Measurements from ENCODE around the gene C22orf39.

The C22orf39 gene

DNA sequence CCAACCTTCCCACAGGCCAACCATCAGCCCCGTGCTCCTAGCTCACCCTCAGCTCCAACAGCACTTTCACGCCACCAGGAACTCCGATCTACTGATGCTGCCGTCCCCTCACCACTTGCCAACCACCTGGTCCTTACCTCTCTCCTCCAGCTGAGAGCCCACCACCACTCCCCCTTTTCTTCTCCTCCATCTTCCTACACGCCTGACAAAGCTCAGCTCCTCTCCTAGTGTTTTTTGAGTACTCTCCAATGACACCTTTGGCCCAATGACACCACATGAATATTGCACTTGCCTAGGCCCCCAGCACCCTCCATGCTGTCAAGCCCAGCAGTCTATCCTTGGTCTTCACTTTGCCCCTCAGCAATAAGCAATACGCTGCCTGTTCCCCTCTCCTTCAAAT lies 46.6 kb downstream of the C22orf39 start:
- Histone ChIP-seq H3K27ac (ENCODE audit: insufficient read depth, low read length, poor library complexity, severe bottlenecking) (no peak overlapping the region), H3K36me3 (ENCODE audit: control insufficient read depth, insufficient read depth, low read length) (peaks cover 33% of the 10 kb centered on the region)

DNA sequence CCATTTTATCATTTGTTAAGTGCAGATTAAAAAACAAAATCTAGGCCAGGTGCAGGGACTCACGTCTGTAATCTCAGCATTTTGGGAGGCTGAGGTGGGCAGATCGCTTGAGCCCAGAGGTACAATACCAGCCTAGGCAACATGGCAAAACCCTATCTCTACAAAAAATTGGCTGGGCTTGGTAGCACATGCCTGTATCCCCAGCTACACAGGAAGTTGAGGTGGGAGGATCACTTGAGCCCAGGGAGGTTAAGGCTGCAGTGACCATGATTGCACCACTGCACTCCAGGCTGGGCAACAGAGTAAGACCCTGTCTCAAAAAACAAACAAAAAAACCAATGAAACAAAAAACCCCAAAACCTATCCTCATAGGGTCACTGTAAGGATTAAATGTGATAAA lies 48.9 kb downstream of the C22orf39 start:
- H3K4me1 ChIP-seq (ENCODE audit: control insufficient read depth, insufficient read depth, low read length, poor library complexity, severe bottlenecking): no peaks in the 10 kb centered on the region
- H3K36me3 ChIP-seq (ENCODE audit: control insufficient read depth, insufficient read depth, low read length): peaks cover 46% of the 10 kb centered on the region
- H3K27me3 ChIP-seq (replicated peaks; ENCODE audit: control insufficient read depth, insufficient read depth, low read length, poor library complexity, severe bottlenecking): no peaks in the 10 kb centered on the region
- no peak overlapping the region for H3K4me3 ChIP-seq (ENCODE audit: insufficient read depth, low read depth, low read length, poor library complexity, severe bottlenecking)
- H3K9me3 ChIP-seq (ENCODE audit: control insufficient read depth, low read length): no peaks in the 10 kb centered on the region
- no peak for DNase-seq
- no peak overlapping the region for H3K27ac ChIP-seq (ENCODE audit: insufficient read depth, low read length, poor library complexity, severe bottlenecking)

More for the DNA sequence above, 46.6 kb downstream of the C22orf39 start:
- Histone ChIP-seq H3K4me3 (ENCODE audit: insufficient read depth, low read depth, low read length, poor library complexity, severe bottlenecking) (no peak overlapping the region), H3K27me3 (replicated peaks; ENCODE audit: control insufficient read depth, insufficient read depth, low read length, poor library complexity, severe bottlenecking) (no peaks in the 10 kb centered on the region), H3K4me1 (ENCODE audit: control insufficient read depth, insufficient read depth, low read length, poor library complexity, severe bottlenecking) (no peaks in the 10 kb centered on the region), H3K9me3 (ENCODE audit: control insufficient read depth, low read length) (no peaks in the 10 kb centered on the region)
- DNase-seq: no peak

DNA sequence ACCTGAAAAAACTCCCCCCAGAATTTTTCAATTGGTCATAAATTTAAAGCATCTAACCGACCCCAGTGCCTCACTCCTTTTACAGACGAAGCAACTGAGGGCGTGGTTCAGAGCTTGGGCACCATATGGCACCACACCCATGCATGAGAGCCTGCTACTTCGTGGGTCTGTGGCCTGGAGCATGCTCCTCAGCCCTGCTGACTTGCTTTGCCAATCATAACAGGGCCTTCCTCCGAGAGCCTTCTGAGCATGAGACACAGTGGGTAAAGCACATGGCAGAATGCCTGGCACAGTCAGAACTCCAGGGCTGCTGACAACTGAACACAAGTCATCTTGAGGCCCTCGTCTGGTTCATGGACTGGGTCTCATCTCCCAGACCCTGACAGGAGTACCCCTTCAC lies 49.3 kb downstream of the C22orf39 start:
- H3K27ac ChIP-seq (ENCODE audit: insufficient read depth, low read length, poor library complexity, severe bottlenecking): no peak overlapping the region
- no peaks in the 10 kb centered on the region for H3K4me1 ChIP-seq (ENCODE audit: control insufficient read depth, insufficient read depth, low read length, poor library complexity, severe bottlenecking)
- no peaks in the 10 kb centered on the region for H3K27me3 ChIP-seq (replicated peaks; ENCODE audit: control insufficient read depth, insufficient read depth, low read length, poor library complexity, severe bottlenecking)
- H3K36me3 ChIP-seq (ENCODE audit: control insufficient read depth, insufficient read depth, low read length): peaks cover 47% of the 10 kb centered on the region
- no peaks in the 10 kb centered on the region for H3K9me3 ChIP-seq (ENCODE audit: control insufficient read depth, low read length)
- H3K4me3 ChIP-seq (ENCODE audit: insufficient read depth, low read depth, low read length, poor library complexity, severe bottlenecking): no peak overlapping the region
- DNase-seq: no peak

GRCh38 chr22:19397734-19398104 lies 49.8 kb downstream of the C22orf39 start:
- Histone ChIP-seq H3K27ac (ENCODE audit: insufficient read depth, low read length, poor library complexity, severe bottlenecking) (no peak overlapping the region), H3K4me3 (ENCODE audit: insufficient read depth, low read depth, low read length, poor library complexity, severe bottlenecking) (no peak overlapping the region), H3K36me3 (ENCODE audit: control insufficient read depth, insufficient read depth, low read length) (peaks cover 50% of the 10 kb centered on the region)

GRCh38 chr22:19396934-19397733 lies 50.4 kb downstream of the C22orf39 start:
- Histone ChIP-seq H3K4me3 (ENCODE audit: insufficient read depth, low read depth, low read length, poor library complexity, severe bottlenecking) (no peak overlapping the region), H3K36me3 (ENCODE audit: control insufficient read depth, insufficient read depth, low read length) (peaks cover 51% of the 10 kb centered on the region), H3K27me3 (replicated peaks; ENCODE audit: control insufficient read depth, insufficient read depth, low read length, poor library complexity, severe bottlenecking) (no peaks in the 10 kb centered on the region), H3K9me3 (ENCODE audit: control insufficient read depth, low read length) (no peaks in the 10 kb centered on the region), H3K4me1 (ENCODE audit: control insufficient read depth, insufficient read depth, low read length, poor library complexity, severe bottlenecking) (no peaks in the 10 kb centered on the region), H3K27ac (ENCODE audit: insufficient read depth, low read length, poor library complexity, severe bottlenecking) (no peak overlapping the region)
- DNase-seq: no peak

More at GRCh38 chr22:19397734-19398104, 49.8 kb downstream of the C22orf39 start:
- Histone ChIP-seq H3K4me1 (ENCODE audit: control insufficient read depth, insufficient read depth, low read length, poor library complexity, severe bottlenecking) (no peaks in the 10 kb centered on the region), H3K9me3 (ENCODE audit: control insufficient read depth, low read length) (no peaks in the 10 kb centered on the region), H3K27me3 (replicated peaks; ENCODE audit: control insufficient read depth, insufficient read depth, low read length, poor library complexity, severe bottlenecking) (no peaks in the 10 kb centered on the region)
- DNase-seq: no peak

GRCh38 chr22:19396561-19396933 lies 51.0 kb downstream of the C22orf39 start:
- H3K27me3 ChIP-seq (replicated peaks; ENCODE audit: control insufficient read depth, insufficient read depth, low read length, poor library complexity, severe bottlenecking): no peaks in the 10 kb centered on the region
- no peak overlapping the region for H3K27ac ChIP-seq (ENCODE audit: insufficient read depth, low read length, poor library complexity, severe bottlenecking)
- no peaks in the 10 kb centered on the region for H3K9me3 ChIP-seq (ENCODE audit: control insufficient read depth, low read length)
- H3K4me1 ChIP-seq (ENCODE audit: control insufficient read depth, insufficient read depth, low read length, poor library complexity, severe bottlenecking): no peaks in the 10 kb centered on the region
- DNase-seq: no peak
- H3K36me3 ChIP-seq (ENCODE audit: control insufficient read depth, insufficient read depth, low read length): peaks cover 56% of the 10 kb centered on the region
- H3K4me3 ChIP-seq (ENCODE audit: insufficient read depth, low read depth, low read length, poor library complexity, severe bottlenecking): no peak overlapping the region

DNA sequence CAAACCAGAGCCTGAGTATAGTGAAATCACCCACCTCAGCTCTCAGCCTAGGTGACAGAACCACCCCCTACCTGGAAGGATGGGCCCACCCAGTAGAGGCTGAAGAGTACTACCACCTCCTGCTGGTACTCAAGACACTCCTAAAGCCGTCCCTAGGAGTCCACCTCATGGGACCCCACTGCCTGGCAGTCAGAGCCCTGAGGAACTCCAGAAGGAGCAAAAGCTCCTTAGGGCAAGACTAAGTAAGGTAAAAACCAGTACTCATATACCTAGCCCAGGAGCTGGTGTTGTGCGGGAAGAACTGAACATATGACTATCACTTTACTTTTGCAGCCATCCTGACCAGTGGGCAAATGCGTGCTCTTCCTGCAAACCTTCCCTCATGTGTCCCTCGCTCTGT lies 52.2 kb downstream of the C22orf39 start:
- H3K36me3 ChIP-seq (ENCODE audit: control insufficient read depth, insufficient read depth, low read length): peaks cover 60% of the 10 kb centered on the region
- no peaks in the 10 kb centered on the region for H3K9me3 ChIP-seq (ENCODE audit: control insufficient read depth, low read length)
- H3K27me3 ChIP-seq (replicated peaks; ENCODE audit: control insufficient read depth, insufficient read depth, low read length, poor library complexity, severe bottlenecking): no peaks in the 10 kb centered on the region
- no peaks in the 10 kb centered on the region for H3K4me1 ChIP-seq (ENCODE audit: control insufficient read depth, insufficient read depth, low read length, poor library complexity, severe bottlenecking)
- H3K27ac ChIP-seq (ENCODE audit: insufficient read depth, low read length, poor library complexity, severe bottlenecking): no peak overlapping the region
- H3K4me3 ChIP-seq (ENCODE audit: insufficient read depth, low read depth, low read length, poor library complexity, severe bottlenecking): no peak overlapping the region
- no peak for DNase-seq

GRCh38 chr22:19394274-19395050 lies 53.0 kb downstream of the C22orf39 start:
- no peak overlapping the region for H3K4me3 ChIP-seq (ENCODE audit: insufficient read depth, low read depth, low read length, poor library complexity, severe bottlenecking)
- H3K4me1 ChIP-seq (ENCODE audit: control insufficient read depth, insufficient read depth, low read length, poor library complexity, severe bottlenecking): no peaks in the 10 kb centered on the region
- H3K9me3 ChIP-seq (ENCODE audit: control insufficient read depth, low read length): no peaks in the 10 kb centered on the region
- peaks cover 67% of the 10 kb centered on the region for H3K36me3 ChIP-seq (ENCODE audit: control insufficient read depth, insufficient read depth, low read length)
- no peak overlapping the region for H3K27ac ChIP-seq (ENCODE audit: insufficient read depth, low read length, poor library complexity, severe bottlenecking)
- no peak for DNase-seq
- no peaks in the 10 kb centered on the region for H3K27me3 ChIP-seq (replicated peaks; ENCODE audit: control insufficient read depth, insufficient read depth, low read length, poor library complexity, severe bottlenecking)

DNA sequence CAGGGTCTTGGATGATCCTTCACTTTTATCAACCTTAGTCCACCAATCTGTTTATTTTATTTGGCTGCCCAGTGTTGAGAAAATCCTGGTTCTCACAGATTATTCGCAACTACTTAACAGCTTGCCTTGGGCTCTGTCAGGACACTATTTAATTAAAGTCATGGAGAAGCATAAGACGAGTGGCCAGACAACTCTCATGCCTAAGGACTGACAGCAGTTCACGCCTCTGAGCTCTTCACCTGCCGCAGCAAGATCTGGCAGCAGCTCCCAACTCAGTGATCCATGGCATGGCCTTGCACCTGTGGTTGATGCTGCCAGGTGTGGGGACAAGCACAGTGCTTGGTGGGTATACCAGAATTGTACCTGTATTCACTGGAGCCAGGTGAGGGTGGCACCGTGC lies 53.8 kb downstream of the C22orf39 start:
- no peaks in the 10 kb centered on the region for H3K27me3 ChIP-seq (replicated peaks; ENCODE audit: control insufficient read depth, insufficient read depth, low read length, poor library complexity, severe bottlenecking)
- H3K4me3 ChIP-seq (ENCODE audit: insufficient read depth, low read depth, low read length, poor library complexity, severe bottlenecking): no peak overlapping the region
- DNase-seq: no peak
- H3K27ac ChIP-seq (ENCODE audit: insufficient read depth, low read length, poor library complexity, severe bottlenecking): no peak overlapping the region
- H3K36me3 ChIP-seq (ENCODE audit: control insufficient read depth, insufficient read depth, low read length): peaks cover 75% of the 10 kb centered on the region
- H3K9me3 ChIP-seq (ENCODE audit: control insufficient read depth, low read length): no peaks in the 10 kb centered on the region
- H3K4me1 ChIP-seq (ENCODE audit: control insufficient read depth, insufficient read depth, low read length, poor library complexity, severe bottlenecking): no peaks in the 10 kb centered on the region

Measured in effector memory CD4-positive, alpha-beta T cell (primary cell).